ENCODE data around the gene FAM89A. TPM values are rescaled to one million over a fixed set of nuclear protein-coding genes. Genes with fewer than 3 reads are reported as not detected.

The FAM89A gene
- total RNA-seq, 2 experiments from 2014 or later, result 5.6 to 9.7 TPM

- Histone ChIP-seq H4K20me1 (ENCODE audit: insufficient read depth, low read length) (no peaks in the 10 kb centered on the region), H3K9me2 (ENCODE audit: insufficient read depth, low read length) (no peaks in the 10 kb centered on the region), H3K9me3 (ENCODE audit: low read length) (no peaks in the 10 kb centered on the region), H3K27ac (ENCODE audit: low read depth, low read length, poor library complexity, severe bottlenecking) (no peak overlapping the region), H3K4me3 (ENCODE audit: low read depth, low read length, poor library complexity, severe bottlenecking) (no peak overlapping the region), H3K4me1 (ENCODE audit: insufficient read depth, low read length, poor library complexity, severe bottlenecking) (no peaks in the 10 kb centered on the region), H3K4me2 (ENCODE audit: low read length) (no peak overlapping the region), H2AFZ (ENCODE audit: low read length) (no peak overlapping the region), H3K79me2 (ENCODE audit: insufficient read depth, low read depth, low read length) (no peaks in the 10 kb centered on the region), H3K36me3 (ENCODE audit: insufficient read depth, low read length) (no peaks in the 10 kb centered on the region)
- TF ChIP-seq CTCF (conservative IDR thresholded peaks at IDR 0.05; ENCODE audit: low read length) (no peak), EZH2phosphoT487 (IDR thresholded peaks at IDR 0.05; ENCODE audit: borderline replicate concordance, low read depth, low read length) (no peak)
- intact Hi-C loops (cut with micrococcal nuclease; ENCODE audit: unreplicated experiment), result no loop called here
- POLR2A ChIA-PET, result no interaction called here
- DNase-seq (ENCODE audit: low spot score), result no peak
- CTCF ChIA-PET (ENCODE audit: unreplicated experiment), result no interaction called here
- BruUV-seq (replicated peaks), result no TSS peak
Observed at GRCh38 chr1:231028682-231029081, 11.4 kb downstream of the FAM89A start.

GRCh38 chr1:231027971-231028370, 12.1 kb downstream of the FAM89A start:
- CTCF ChIA-PET (ENCODE audit: unreplicated experiment), result no interaction called here
- no peak overlapping the region for H3K4me2 ChIP-seq (ENCODE audit: low read length)
- H3K79me2 ChIP-seq (ENCODE audit: insufficient read depth, low read depth, low read length), result no peaks in the 10 kb centered on the region
- TF ChIP-seq EZH2phosphoT487 (IDR thresholded peaks at IDR 0.05; ENCODE audit: borderline replicate concordance, low read depth, low read length) (no peak), CTCF (conservative IDR thresholded peaks at IDR 0.05; ENCODE audit: low read length) (no peak)
- DNase-seq (ENCODE audit: low spot score), result no peak
- no peak overlapping the region for H3K27ac ChIP-seq (ENCODE audit: low read depth, low read length, poor library complexity, severe bottlenecking)
- H3K9me3 ChIP-seq (ENCODE audit: low read length), result no peaks in the 10 kb centered on the region
- H2AFZ ChIP-seq (ENCODE audit: low read length), result no peak overlapping the region
- BruUV-seq (replicated peaks), result no TSS peak
- no peaks in the 10 kb centered on the region for H3K36me3 ChIP-seq (ENCODE audit: insufficient read depth, low read length)
- no peaks in the 10 kb centered on the region for H3K9me2 ChIP-seq (ENCODE audit: insufficient read depth, low read length)
- POLR2A ChIA-PET, result no interaction called here
- intact Hi-C loops (cut with micrococcal nuclease; ENCODE audit: unreplicated experiment), result no loop called here
- H4K20me1 ChIP-seq (ENCODE audit: insufficient read depth, low read length), result no peaks in the 10 kb centered on the region
- no peaks in the 10 kb centered on the region for H3K4me1 ChIP-seq (ENCODE audit: insufficient read depth, low read length, poor library complexity, severe bottlenecking)
- no peak overlapping the region for H3K4me3 ChIP-seq (ENCODE audit: low read depth, low read length, poor library complexity, severe bottlenecking)

- no peaks in the 10 kb centered on the region for H3K79me2 ChIP-seq (ENCODE audit: insufficient read depth, low read depth, low read length)
- no peak overlapping the region for H3K4me2 ChIP-seq (ENCODE audit: low read length)
- H3K4me1 ChIP-seq (ENCODE audit: insufficient read depth, low read length, poor library complexity, severe bottlenecking), result no peaks in the 10 kb centered on the region
- no peaks in the 10 kb centered on the region for H4K20me1 ChIP-seq (ENCODE audit: insufficient read depth, low read length)
- no TSS peak for BruUV-seq (replicated peaks)
- no peak overlapping the region for H3K4me3 ChIP-seq (ENCODE audit: low read depth, low read length, poor library complexity, severe bottlenecking)
- H3K9me3 ChIP-seq (ENCODE audit: low read length), result no peaks in the 10 kb centered on the region
- no peaks in the 10 kb centered on the region for H3K36me3 ChIP-seq (ENCODE audit: insufficient read depth, low read length)
- POLR2A ChIA-PET, result no interaction called here
- intact Hi-C loops (cut with micrococcal nuclease; ENCODE audit: unreplicated experiment), result no loop called here
- TF ChIP-seq CTCF (conservative IDR thresholded peaks at IDR 0.05; ENCODE audit: low read length) (no peak), EZH2phosphoT487 (IDR thresholded peaks at IDR 0.05; ENCODE audit: borderline replicate concordance, low read depth, low read length) (no peak)
- no peaks in the 10 kb centered on the region for H3K9me2 ChIP-seq (ENCODE audit: insufficient read depth, low read length)
- H2AFZ ChIP-seq (ENCODE audit: low read length), result no peak overlapping the region
- CTCF ChIA-PET (ENCODE audit: unreplicated experiment), result no interaction called here
- no peak for DNase-seq (ENCODE audit: low spot score)
- H3K27ac ChIP-seq (ENCODE audit: low read depth, low read length, poor library complexity, severe bottlenecking), result no peak overlapping the region
Observed at GRCh38 chr1:231027136-231027925, 12.7 kb downstream of the FAM89A start.
